BLaER1 treated with 17β-estradiol and CSF1 and Interleukin-3, amounts not matched to agents 10 nM and 100 nM (cell line): ENCODE measurements around the gene FBXO11.

Experiments
- H3K27ac ChIP-seq, 11 experiments: shearing (Covaris generic); formaldehyde crosslinking; 2 replicates each; pipeline ENCODE4 v1.8.1; 2022
- H3K27me3 ChIP-seq, 11 experiments: shearing (Covaris generic); formaldehyde crosslinking; 2 replicates each; pipeline ENCODE4 v1.8.1; 2022
- H3K36me3 ChIP-seq, 11 experiments: shearing (Covaris generic); formaldehyde crosslinking; 2 replicates each; pipeline ENCODE4 v1.8.1; 2022
- H3K4me1 ChIP-seq, 10 experiments: shearing (Covaris generic); formaldehyde crosslinking; 2 replicates each; pipeline ENCODE4 v1.8.1; 2022
- H3K4me2 ChIP-seq, 11 experiments: shearing (Covaris generic); formaldehyde crosslinking; 2 replicates each; pipeline ENCODE4 v1.8.1; 2022
- H3K4me3 ChIP-seq, 10 experiments: shearing (Covaris generic); formaldehyde crosslinking; 2 replicates each; pipeline ENCODE4 v1.8.1; 2022
- H3K9ac ChIP-seq, 11 experiments: shearing (Covaris generic); formaldehyde crosslinking; 2 replicates each; pipeline ENCODE4 v1.8.1; 2022
- H3K9me3 ChIP-seq, 11 experiments: shearing (Covaris generic); formaldehyde crosslinking; replicated peaks in 1 of 11; 2 replicates each; pipeline ENCODE4 v1.8.1; 2022
- H4K20me1 ChIP-seq, 11 experiments: shearing (Covaris generic); formaldehyde crosslinking; 2 replicates each; pipeline ENCODE4 v1.8.1; 2022
- Cebpa-rat ChIP-seq, 11 experiments: shearing (Covaris generic); IDR thresholded peaks; 2 replicates each; pipeline ENCODE4 v1.8.1; 2022

FBXO11 gene

GRCh38 chr2:47810850-47811249 is 95.4 kb downstream of the FBXO11 start:
- H4K20me1 ChIP-seq: peaks cover 0 to 16% (median 0%) of the 10 kb centered on the region in 11 experiments; a peak in 5 of 22 replicates
- H3K36me3 ChIP-seq: peaks cover 43 to 93% (median 67%) of the 10 kb centered on the region in 11 experiments; a peak in 21 of 22 replicates
- H3K4me1 ChIP-seq: peaks cover 0 to 17% (median 3%) of the 10 kb centered on the region in 10 experiments; a peak in 10 of 20 replicates
- TF ChIP-seq Cebpa-rat (IDR thresholded peaks at IDR 0.05): no peak
- no peaks in the 10 kb centered on the region for H3K9me3 ChIP-seq
- H3K27ac ChIP-seq: no peak overlapping the region
- no peak overlapping the region for H3K4me2 ChIP-seq
- no peak overlapping the region for H3K4me3 ChIP-seq
- no peaks in the 10 kb centered on the region for H3K27me3 ChIP-seq
- H3K9ac ChIP-seq: no peak overlapping the region

GRCh38 chr2:47809903-47810302 is 96.4 kb downstream of the FBXO11 start:
- Histone ChIP-seq H3K9me3 (no peaks in the 10 kb centered on the region), H3K9ac (no peak overlapping the region), H3K36me3 (peaks cover 43 to 93% (median 70%) of the 10 kb centered on the region in 11 experiments), H3K4me3 (no peak overlapping the region), H3K4me2 (no peak overlapping the region), H4K20me1 (peaks cover 3 to 22% (median 5%) of the 10 kb centered on the region in 11 experiments; a peak in 16 of 22 replicates), H3K27ac (no peak overlapping the region), H3K27me3 (no peaks in the 10 kb centered on the region), H3K4me1 (peaks cover 0 to 18% (median 0%) of the 10 kb centered on the region in 10 experiments; a peak in 7 of 20 replicates)
- no peak for TF ChIP-seq Cebpa-rat (IDR thresholded peaks at IDR 0.05)

- Histone ChIP-seq H3K4me2 (no peak overlapping the region), H3K4me3 (no peak overlapping the region), H4K20me1 (peaks cover 14 to 35% (median 18%) of the 10 kb centered on the region in 11 experiments; a peak in 19 of 22 replicates), H3K9ac (no peak overlapping the region), H3K27me3 (no peaks in the 10 kb centered on the region), H3K9me3 (peaks cover 0 to 12% (median 3%) of the 10 kb centered on the region in 11 experiments; a peak in 17 of 22 replicates), H3K27ac (no peak overlapping the region), H3K4me1 (peaks cover 0 to 18% (median 3%) of the 10 kb centered on the region in 10 experiments; a peak in 8 of 20 replicates), H3K36me3 (peaks cover 56 to 93% (median 73%) of the 10 kb centered on the region in 11 experiments)
- no peak for TF ChIP-seq Cebpa-rat (IDR thresholded peaks at IDR 0.05)
These were observed 97.7 kb downstream of the FBXO11 start for GRCh38 chr2:47808614-47809013.

GRCh38 chr2:47805850-47806249 is 100.4 kb downstream of the FBXO11 start:
- Histone ChIP-seq H3K4me2 (0 out of 22 replicates have a peak overlapping the region, but pooled peaks of 1 of the 11 experiments have one; percentile 2), H3K4me1 (peaks cover 0 to 19% (median 3%) of the 10 kb centered on the region in 10 experiments; a peak in 9 of 20 replicates), H3K9ac (no peak overlapping the region), H4K20me1 (peaks cover 38 to 62% (median 45%) of the 10 kb centered on the region in 11 experiments; a peak in 20 of 22 replicates), H3K27me3 (no peaks in the 10 kb centered on the region), H3K27ac (no peak overlapping the region), H3K9me3 (peaks cover 13 to 25% (median 19%) of the 10 kb centered on the region in 11 experiments), H3K4me3 (no peak overlapping the region), H3K36me3 (peaks cover 71 to 100% (median 88%) of the 10 kb centered on the region in 11 experiments)
- TF ChIP-seq Cebpa-rat (IDR thresholded peaks at IDR 0.05): no peak

GRCh38 chr2:47803770-47804169 is 102.5 kb downstream of the FBXO11 start:
- no peak overlapping the region for H3K27ac ChIP-seq
- no peak for TF ChIP-seq Cebpa-rat (IDR thresholded peaks at IDR 0.05)
- H3K4me2 ChIP-seq: no peak overlapping the region
- H3K9me3 ChIP-seq: peaks cover 13 to 29% (median 19%) of the 10 kb centered on the region in 11 experiments
- no peak overlapping the region for H3K9ac ChIP-seq
- peaks cover 57 to 83% (median 66%) of the 10 kb centered on the region in 11 experiments for H4K20me1 ChIP-seq
- H3K36me3 ChIP-seq: peaks cover 87 to 100% (median 100%) of the 10 kb centered on the region in 11 experiments
- peaks cover 0 to 40% (median 12%) of the 10 kb centered on the region in 10 experiments; a peak in 18 of 20 replicates for H3K4me1 ChIP-seq
- no peak overlapping the region for H3K4me3 ChIP-seq
- H3K27me3 ChIP-seq: no peaks in the 10 kb centered on the region

- no peak for TF ChIP-seq Cebpa-rat (IDR thresholded peaks at IDR 0.05)
- Histone ChIP-seq H3K9me3 (peaks cover 13 to 29% (median 19%) of the 10 kb centered on the region in 11 experiments), H3K27me3 (no peaks in the 10 kb centered on the region), H3K36me3 (peaks cover 84 to 100% (median 100%) of the 10 kb centered on the region in 11 experiments), H3K4me1 (peaks cover 0 to 44% (median 16%) of the 10 kb centered on the region in 10 experiments; a peak in 18 of 20 replicates), H3K4me2 (no peak overlapping the region), H3K27ac (no peak overlapping the region), H4K20me1 (peaks cover 61 to 87% (median 70%) of the 10 kb centered on the region in 11 experiments), H3K9ac (no peak overlapping the region), H3K4me3 (no peak overlapping the region)
These were observed 102.9 kb downstream of the FBXO11 start for GRCh38 chr2:47803363-47803762.

- H3K27me3 ChIP-seq: no peaks in the 10 kb centered on the region
- no peak overlapping the region for H3K27ac ChIP-seq
- H3K36me3 ChIP-seq: peaks cover 89 to 100% (median 100%) of the 10 kb centered on the region in 11 experiments
- H3K4me3 ChIP-seq: no peak overlapping the region
- peaks cover 0 to 35% (median 25%) of the 10 kb centered on the region in 10 experiments; a peak in 18 of 20 replicates for H3K4me1 ChIP-seq
- H3K4me2 ChIP-seq: no peak overlapping the region
- no peak overlapping the region for H3K9ac ChIP-seq
- H4K20me1 ChIP-seq: peaks cover 83 to 98% (median 93%) of the 10 kb centered on the region in 11 experiments
- no peak for TF ChIP-seq Cebpa-rat (IDR thresholded peaks at IDR 0.05)
- peaks cover 13 to 29% (median 19%) of the 10 kb centered on the region in 11 experiments for H3K9me3 ChIP-seq
These were observed 105.2 kb downstream of the FBXO11 start for GRCh38 chr2:47801118-47801517.

- Histone ChIP-seq H4K20me1 (peaks cover 91 to 100% (median 100%) of the 10 kb centered on the region in 11 experiments), H3K4me1 (peaks cover 0 to 32% (median 23%) of the 10 kb centered on the region in 10 experiments; a peak in 18 of 20 replicates), H3K9ac (peak overlapping the region in 1 of 11 experiments; percentile 34; a peak in 2 of 22 replicates), H3K27me3 (no peaks in the 10 kb centered on the region), H3K27ac (peak overlapping the region in 9 of 11 experiments; percentile 4 to 64 (median 39); a peak in 11 of 22 replicates), H3K4me2 (peak overlapping the region in 10 of 11 experiments; percentile 5 to 81 (median 62); a peak in 17 of 22 replicates), H3K9me3 (peaks cover 12 to 29% (median 15%) of the 10 kb centered on the region in 11 experiments), H3K36me3 (peaks cover 95 to 100% (median 100%) of the 10 kb centered on the region in 11 experiments), H3K4me3 (no peak overlapping the region; a peak in 1 of 20 replicates)
- TF ChIP-seq Cebpa-rat (IDR thresholded peaks at IDR 0.05): no peak
These were observed 107.2 kb downstream of the FBXO11 start for GRCh38 chr2:47799031-47799609.

- H3K9ac ChIP-seq: peak overlapping the region in 2 of 11 experiments; percentile 1 to 34; a peak in 2 of 22 replicates
- no peak for TF ChIP-seq Cebpa-rat (IDR thresholded peaks at IDR 0.05)
- H3K4me2 ChIP-seq: peak overlapping the region in 10 of 11 experiments; percentile 5 to 81 (median 62); a peak in 17 of 22 replicates
- peaks cover 93 to 100% (median 100%) of the 10 kb centered on the region in 11 experiments for H4K20me1 ChIP-seq
- peak overlapping the region in 9 of 11 experiments; percentile 4 to 64 (median 39); a peak in 11 of 22 replicates for H3K27ac ChIP-seq
- peaks cover 92 to 100% (median 100%) of the 10 kb centered on the region in 11 experiments for H3K36me3 ChIP-seq
- no peaks in the 10 kb centered on the region for H3K27me3 ChIP-seq
- peaks cover 7 to 28% (median 13%) of the 10 kb centered on the region in 11 experiments for H3K9me3 ChIP-seq
- H3K4me1 ChIP-seq: peaks cover 0 to 32% (median 23%) of the 10 kb centered on the region in 10 experiments; a peak in 18 of 20 replicates
- H3K4me3 ChIP-seq: no peak overlapping the region
These were observed 107.7 kb downstream of the FBXO11 start for GRCh38 chr2:47798631-47799030.
